ENCODE results near the gene CA14.

The CA14 gene

GRCh38 chr1:150281758-150282557, 24.4 kb downstream of the CA14 start, which contains the start of gene CIART:
CIART (plus strand) TSS chr1:150282554; CDS start chr1:150283268, 714 bp downstream.
- TF ChIP-seq ARNTL (CRISPR knock-in tag; IDR thresholded peaks at IDR 0.05; ENCODE audit: borderline replicate concordance, low read depth) (peak; percentile 85; the same call in 1 of the 2 replicates), BACH2 (CRISPR knock-in tag; IDR thresholded peaks at IDR 0.05; ENCODE audit: borderline replicate concordance) (no peak), CREB5 (CRISPR knock-in tag; IDR thresholded peaks at IDR 0.05; ENCODE audit: low read depth) (no peak)
- peak; percentile 90 for ATAC-seq

GRCh38 chr1:150282558-150282958, 25.0 kb downstream of the CA14 start:
- ATAC-seq = no peak
- TF ChIP-seq CREB5 (CRISPR knock-in tag; IDR thresholded peaks at IDR 0.05; ENCODE audit: low read depth) (no peak), ZFP3 (CRISPR knock-in tag; IDR thresholded peaks at IDR 0.05) (no peak), PATZ1 (CRISPR knock-in tag; IDR thresholded peaks at IDR 0.05; ENCODE audit: borderline replicate concordance) (no peak), ZFP30 (CRISPR knock-in tag; IDR thresholded peaks at IDR 0.05) (no peak), TSHZ2 (CRISPR knock-in tag; IDR thresholded peaks at IDR 0.05) (no peak), TCF4 (CRISPR knock-in tag; IDR thresholded peaks at IDR 0.05; ENCODE audit: borderline replicate concordance) (no peak), CSDC2 (CRISPR knock-in tag; IDR thresholded peaks at IDR 0.05) (no peak), ARNTL (CRISPR knock-in tag; IDR thresholded peaks at IDR 0.05; ENCODE audit: borderline replicate concordance, low read depth) (no peak), CSRNP3 (CRISPR knock-in tag; IDR thresholded peaks at IDR 0.05) (no peak), ZNF70 (CRISPR knock-in tag; IDR thresholded peaks at IDR 0.05) (no peak), PPARA (CRISPR knock-in tag; IDR thresholded peaks at IDR 0.05; ENCODE audit: borderline replicate concordance) (no peak), SNAI2 (CRISPR knock-in tag; IDR thresholded peaks at IDR 0.05) (no peak), ISL1 (CRISPR knock-in tag; IDR thresholded peaks at IDR 0.05) (no peak)

- ATAC-seq = no peak
- TF ChIP-seq OSR1 (CRISPR knock-in tag; IDR thresholded peaks at IDR 0.05) = no peak
Observed at GRCh38 chr1:150283260-150283659, 25.7 kb downstream of the CA14 start.

GRCh38 chr1:150288382-150288781, 30.8 kb downstream of the CA14 start:
- TF ChIP-seq GLIS3 (CRISPR knock-in tag; IDR thresholded peaks at IDR 0.05) (no peak), BACH2 (CRISPR knock-in tag; IDR thresholded peaks at IDR 0.05; ENCODE audit: borderline replicate concordance) (no peak), PATZ1 (CRISPR knock-in tag; IDR thresholded peaks at IDR 0.05; ENCODE audit: borderline replicate concordance) (no peak), TCF4 (CRISPR knock-in tag; IDR thresholded peaks at IDR 0.05; ENCODE audit: borderline replicate concordance) (no peak), ZNF8 (CRISPR knock-in tag; IDR thresholded peaks at IDR 0.05) (no peak), TOX (CRISPR knock-in tag; IDR thresholded peaks at IDR 0.05; ENCODE audit: borderline replicate concordance) (no peak), ZFP3 (CRISPR knock-in tag; IDR thresholded peaks at IDR 0.05) (no peak), ZNF565 (CRISPR knock-in tag; conservative IDR thresholded peaks at IDR 0.05; ENCODE audit: low read depth) (no peak), ISL1 (CRISPR knock-in tag; IDR thresholded peaks at IDR 0.05) (no peak), PPARA (CRISPR knock-in tag; IDR thresholded peaks at IDR 0.05; ENCODE audit: borderline replicate concordance) (no peak)
- ATAC-seq = no peak

Measured in SK-N-SH treated with all-trans-retinoic acid at 6 μM for 48 hours (cell line).